ENCODE measurements around the gene TMEM178B. TPM values are rescaled to one million over a fixed set of nuclear protein-coding genes. Genes with fewer than 3 reads are reported as not detected.
A peak's percentile ranks its signal among the peaks of the same experiment; 100 is the strongest.

TMEM178B gene
- polyA plus RNA-seq, 1 donor from 2014 or later = 40.7 TPM

GRCh38 chr7:141271451-141271850, 197.6 kb downstream of the TMEM178B start:
- Histone ChIP-seq H3K79me2 (replicated peaks; ENCODE audit: insufficient read depth, low read length) (peaks cover 10% of the 10 kb centered on the region), H3K27ac (ENCODE audit: low read length) (no peak overlapping the region), H4K20me1 (ENCODE audit: insufficient read depth) (no peaks in the 10 kb centered on the region), H2AFZ (ENCODE audit: low read depth, low read length) (no peak overlapping the region), H3K27me3 (ENCODE audit: insufficient read depth, low read depth, low read length) (no peaks in the 10 kb centered on the region), H3K9me2 (ENCODE audit: insufficient read depth, low read length) (no peaks in the 10 kb centered on the region), H3K4me3 (ENCODE audit: low read length) (no peak overlapping the region), H3K9me3 (ENCODE audit: low read length) (no peaks in the 10 kb centered on the region), H3F3A (ENCODE audit: insufficient read depth, low read length, poor library complexity, severe bottlenecking) (no peaks in the 10 kb centered on the region), H3K4me2 (ENCODE audit: low read length) (no peak overlapping the region), H3K9ac (ENCODE audit: low read length) (no peak overlapping the region), H3K36me3 (ENCODE audit: insufficient read depth, low read length) (no peaks in the 10 kb centered on the region)
- TF ChIP-seq REST (IDR thresholded peaks at IDR 0.05; ENCODE audit: borderline replicate concordance) = no peak
- no peak for TF ChIP-seq MXI1 (conservative IDR thresholded peaks at IDR 0.05; ENCODE audit: poor library complexity, severe bottlenecking)
- TF ChIP-seq POLR2AphosphoS5 (IDR thresholded peaks at IDR 0.05) = no peak
- TF ChIP-seq EP300 (conservative IDR thresholded peaks at IDR 0.05; ENCODE audit: poor library complexity, severe bottlenecking) = no peak
- no peak for TF ChIP-seq RAD21 (conservative IDR thresholded peaks at IDR 0.05)
- TF ChIP-seq TAF1 (IDR thresholded peaks at IDR 0.05; ENCODE audit: low read depth) = no peak
- no peak for TF ChIP-seq SMC3 (conservative IDR thresholded peaks at IDR 0.05; ENCODE audit: poor library complexity)
- no peak for TF ChIP-seq CTCF (IDR thresholded peaks at IDR 0.05; ENCODE audit: poor library complexity, severe bottlenecking)
- no peak for TF ChIP-seq EZH2 (IDR thresholded peaks at IDR 0.05; ENCODE audit: borderline replicate concordance, insufficient read depth, low read length, poor library complexity, severe bottlenecking)

- Histone ChIP-seq H3K4me2 (ENCODE audit: low read length) (no peak overlapping the region), H3F3A (ENCODE audit: insufficient read depth, low read length, poor library complexity, severe bottlenecking) (no peaks in the 10 kb centered on the region), H3K36me3 (ENCODE audit: insufficient read depth, low read length) (no peaks in the 10 kb centered on the region), H4K20me1 (ENCODE audit: insufficient read depth) (no peaks in the 10 kb centered on the region), H2AFZ (ENCODE audit: low read depth, low read length) (no peak overlapping the region), H3K27ac (ENCODE audit: low read length) (peak overlapping the region; percentile 22), H3K9me2 (ENCODE audit: insufficient read depth, low read length) (no peaks in the 10 kb centered on the region), H3K27me3 (ENCODE audit: insufficient read depth, low read depth, low read length) (no peaks in the 10 kb centered on the region), H3K79me2 (replicated peaks; ENCODE audit: insufficient read depth, low read length) (no peaks in the 10 kb centered on the region), H3K9ac (ENCODE audit: low read length) (no peak overlapping the region), H3K9me3 (ENCODE audit: low read length) (no peaks in the 10 kb centered on the region), H3K4me3 (ENCODE audit: low read length) (no peak overlapping the region)
- TF ChIP-seq SMC3 (conservative IDR thresholded peaks at IDR 0.05; ENCODE audit: poor library complexity) (peak; percentile 51), CTCF (IDR thresholded peaks at IDR 0.05; ENCODE audit: poor library complexity, severe bottlenecking) (peak; percentile 44), EP300 (conservative IDR thresholded peaks at IDR 0.05; ENCODE audit: poor library complexity, severe bottlenecking) (no peak), EZH2 (IDR thresholded peaks at IDR 0.05; ENCODE audit: borderline replicate concordance, insufficient read depth, low read length, poor library complexity, severe bottlenecking) (no peak), RAD21 (conservative IDR thresholded peaks at IDR 0.05) (peak; percentile 54), MXI1 (conservative IDR thresholded peaks at IDR 0.05; ENCODE audit: poor library complexity, severe bottlenecking) (no peak), REST (IDR thresholded peaks at IDR 0.05; ENCODE audit: borderline replicate concordance) (no peak), POLR2AphosphoS5 (IDR thresholded peaks at IDR 0.05) (no peak), TAF1 (IDR thresholded peaks at IDR 0.05; ENCODE audit: low read depth) (no peak)
Observed at GRCh38 chr7:141272417-141272816, 198.6 kb downstream of the TMEM178B start.

All from neural cell (in vitro differentiated cells).